Tibial artery (tissue), 4 donors: Measurements from ENCODE around the gene TXNDC11.

Source experiments
- DNase-seq, 2 donors: peaks; one replicate each; pipeline ENCODE4 v3.0.0-alpha.2; 2019
- H3K27ac ChIP-seq, 2 donors: fragments of 200-600 bp; sonication (generic) in 1 of 2; 1 replicate in 1 of 2; 2 replicates in 1 of 2; pipeline ENCODE4 v1.5.1; 2018 to 2019; ENCODE audit warnings: mild to moderate bottlenecking in 1 of 2
- H3K27me3 ChIP-seq, 2 donors: fragments of 200-600 bp; sonication (generic) in 1 of 2; one replicate each; pipeline versions ENCODE4 v1.5.1 to v1.6.0; 2016 to 2019
- H3K36me3 ChIP-seq, 3 donors: fragments of 200-600 bp; sonication (generic) in 2 of 3; one replicate each; pipeline ENCODE4 v1.5.1; 2016 to 2019; ENCODE audit warnings: mild to moderate bottlenecking in 2 of 3
- H3K4me1 ChIP-seq, 4 donors: fragments of 200-600 bp; sonication (generic) in 2 of 4; 1 replicate in 3 of 4; 2 replicates in 1 of 4; pipeline ENCODE4 v1.5.1; 2016 to 2019
- H3K4me3 ChIP-seq, 2 donors: fragments of 200-600 bp; sonication (generic) in 1 of 2; 1 replicate in 1 of 2; 2 replicates in 1 of 2; pipeline ENCODE4 v1.5.1; 2018 to 2019; ENCODE audit warnings: mild to moderate bottlenecking in 2 of 2
- H3K9me3 ChIP-seq, 3 donors: fragments of 200-600 bp; sonication (generic) in 1 of 3; one replicate each; pipeline ENCODE4 v1.5.1; 2016 to 2019
- CTCF ChIP-seq, 2 experiments: fragments of 200-600 bp in 1 of 2; fragments of 450-650 bp in 1 of 2; IDR thresholded peaks; one replicate each; pipeline ENCODE4 v1.5.1; 2017 to 2019; ENCODE audit warnings: antibody characterized with exemption in 2 of 2, mild to moderate bottlenecking in 1 of 2, moderate library complexity in 1 of 2
- intact Hi-C: fragments of 100-400 bp; cut with DNase I; formaldehyde crosslinking; loops from one replicate; pipeline ENCODE4 v1.15.0; 2023; ENCODE audit warnings: low total_unique reads

Gene TXNDC11

GRCh38 chr16:11671676-11672075, 71.0 kb downstream of the TXNDC11 start:
- no peak overlapping the region for H3K4me3 ChIP-seq
- H3K27me3 ChIP-seq = no peaks in the 10 kb centered on the region
- H3K4me1 ChIP-seq = peaks cover 0 to 65% (median 62%) of the 10 kb centered on the region in 4 donors
- no peak for TF ChIP-seq CTCF (IDR thresholded peaks at IDR 0.05)
- no peaks in the 10 kb centered on the region for H3K9me3 ChIP-seq
- intact Hi-C loops = no loop called here
- DNase-seq = no peak
- H3K27ac ChIP-seq = peak overlapping the region; percentile 59 to 62
- H3K36me3 ChIP-seq = peaks cover 0 to 13% (median 13%) of the 10 kb centered on the region in 3 donors

- H3K27me3 ChIP-seq = no peaks in the 10 kb centered on the region
- peak overlapping the region; percentile 86 to 95 for H3K27ac ChIP-seq
- TF ChIP-seq CTCF (IDR thresholded peaks at IDR 0.05) = no peak
- H3K9me3 ChIP-seq = no peaks in the 10 kb centered on the region
- no peak for DNase-seq
- peaks cover 0 to 65% (median 62%) of the 10 kb centered on the region in 4 donors for H3K4me1 ChIP-seq
- intact Hi-C loops = no loop called here
- no peak overlapping the region for H3K4me3 ChIP-seq
- H3K36me3 ChIP-seq = peaks cover 0 to 9% (median 9%) of the 10 kb centered on the region in 3 donors
Observed at GRCh38 chr16:11671271-11671670, 71.4 kb downstream of the TXNDC11 start.

GRCh38 chr16:11670171-11671131, 72.2 kb downstream of the TXNDC11 start:
- Histone ChIP-seq H3K36me3 (peaks cover 0 to under 1% (median under 1%) of the 10 kb centered on the region in 3 donors), H3K4me1 (peaks cover 0 to 65% (median 62%) of the 10 kb centered on the region in 4 donors), H3K27me3 (no peaks in the 10 kb centered on the region), H3K4me3 (peak overlapping the region; percentile 92 to 98), H3K9me3 (no peaks in the 10 kb centered on the region), H3K27ac (peak overlapping the region; percentile 86 to 95)
- peak in 1 of 2 donors; percentile 78 for DNase-seq
- intact Hi-C loops = no loop called here
- no peak for TF ChIP-seq CTCF (IDR thresholded peaks at IDR 0.05)

- peak; percentile 79 to 89 for DNase-seq
- intact Hi-C loops = no loop called here
Observed at GRCh38 chr16:11669380-11670146, 73.1 kb downstream of the TXNDC11 start.

More at GRCh38 chr16:11669380-11670146, 73.1 kb downstream of the TXNDC11 start:
- TF ChIP-seq CTCF (IDR thresholded peaks at IDR 0.05) = no peak
- H3K27me3 ChIP-seq = no peaks in the 10 kb centered on the region
- no peaks in the 10 kb centered on the region for H3K9me3 ChIP-seq
- H3K4me1 ChIP-seq = peaks cover 0 to 60% (median 57%) of the 10 kb centered on the region in 4 donors
- peak overlapping the region; percentile 92 to 98 for H3K4me3 ChIP-seq
- H3K36me3 ChIP-seq = no peaks in the 10 kb centered on the region
- peak overlapping the region; percentile 86 to 95 for H3K27ac ChIP-seq
